Measurements from ENCODE around the gene CLEC3A.
"Not testable (repeated sequence)": the region's sequence is repeated elsewhere in the genome, so short reads cannot be mapped to it uniquely, and the experiment has no call there.

Gene CLEC3A, protein sequence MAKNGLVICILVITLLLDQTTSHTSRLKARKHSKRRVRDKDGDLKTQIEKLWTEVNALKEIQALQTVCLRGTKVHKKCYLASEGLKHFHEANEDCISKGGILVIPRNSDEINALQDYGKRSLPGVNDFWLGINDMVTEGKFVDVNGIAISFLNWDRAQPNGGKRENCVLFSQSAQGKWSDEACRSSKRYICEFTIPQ

DNA sequence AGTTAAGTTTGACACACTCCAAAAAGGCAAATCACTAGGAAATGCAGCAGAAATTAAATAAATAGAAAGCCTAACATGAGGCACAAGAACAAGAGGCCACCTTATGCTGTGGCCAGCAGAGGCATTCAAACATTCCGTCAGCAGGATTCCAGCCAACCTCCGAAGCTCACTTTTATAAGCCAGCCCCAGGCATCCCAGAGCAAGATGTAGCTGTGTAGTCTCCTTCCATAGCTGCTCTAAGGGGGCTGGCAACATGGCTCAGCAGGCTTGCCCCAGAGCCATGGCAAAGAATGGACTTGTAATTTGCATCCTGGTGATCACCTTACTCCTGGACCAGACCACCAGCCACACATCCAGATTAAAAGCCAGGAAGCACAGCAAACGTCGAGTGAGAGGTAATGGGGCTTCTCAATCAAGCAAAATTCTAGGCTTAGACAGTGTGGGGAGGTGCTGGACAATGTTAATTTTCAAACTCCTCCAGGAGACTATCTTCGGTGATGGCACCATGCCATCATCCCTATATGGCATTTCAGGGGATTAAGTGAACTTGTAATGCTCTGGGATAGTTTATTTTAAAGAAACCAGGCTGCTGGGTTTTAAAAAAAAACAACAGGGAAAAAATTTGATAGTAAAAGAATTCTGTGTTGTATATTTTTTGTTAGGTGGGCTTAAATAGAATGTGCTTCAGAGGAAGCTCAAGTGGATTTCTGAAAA, at the start of gene CLEC3A:
Gene CLEC3A, plus strand, starts transcription at position 202 of the 714 bp plus-strand sequence. Its CDS starts 79 bp downstream, at position 281.
- no peak for DNase-seq

DNA sequence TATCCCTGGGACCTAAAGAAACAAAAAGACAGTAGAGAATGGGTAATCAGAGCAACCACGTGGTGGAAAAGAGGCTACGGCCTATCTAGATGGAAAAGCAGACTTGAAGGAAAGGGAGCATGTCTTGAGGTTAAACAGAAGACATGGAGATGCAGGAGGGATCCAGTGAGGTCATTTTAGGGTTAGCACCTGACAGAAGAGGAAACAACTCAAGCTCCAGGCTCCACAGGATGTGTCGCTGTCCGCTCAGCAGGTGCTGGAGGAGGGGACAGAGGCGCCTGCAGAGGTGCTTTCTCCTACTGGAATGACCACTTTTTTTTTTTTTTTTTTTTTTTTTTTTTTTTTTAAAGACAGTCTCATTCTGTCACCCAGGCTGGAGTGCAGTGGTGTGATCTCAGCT, 47.5 kb upstream of the CLEC3A start:
- no peak for DNase-seq

DNA sequence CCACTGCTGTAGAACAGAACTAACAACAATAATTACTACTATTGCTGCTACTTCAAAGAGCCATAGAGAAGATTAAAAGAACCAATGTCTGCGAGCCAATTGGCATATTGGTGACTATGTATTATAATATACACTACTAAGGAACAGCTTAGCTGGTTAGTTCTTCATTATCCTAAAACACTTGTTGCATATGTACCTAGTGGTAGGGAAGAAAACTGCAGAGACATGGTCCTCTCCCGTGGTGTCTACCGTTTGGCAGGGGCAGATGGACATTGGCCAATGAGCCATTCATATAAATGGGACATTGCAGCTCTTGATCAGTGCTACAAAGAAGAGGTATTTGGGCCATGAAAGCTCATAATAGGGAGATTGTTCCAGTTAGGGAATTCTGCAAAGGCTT, 46.4 kb upstream of the CLEC3A start:
- no peak for DNase-seq

DNA sequence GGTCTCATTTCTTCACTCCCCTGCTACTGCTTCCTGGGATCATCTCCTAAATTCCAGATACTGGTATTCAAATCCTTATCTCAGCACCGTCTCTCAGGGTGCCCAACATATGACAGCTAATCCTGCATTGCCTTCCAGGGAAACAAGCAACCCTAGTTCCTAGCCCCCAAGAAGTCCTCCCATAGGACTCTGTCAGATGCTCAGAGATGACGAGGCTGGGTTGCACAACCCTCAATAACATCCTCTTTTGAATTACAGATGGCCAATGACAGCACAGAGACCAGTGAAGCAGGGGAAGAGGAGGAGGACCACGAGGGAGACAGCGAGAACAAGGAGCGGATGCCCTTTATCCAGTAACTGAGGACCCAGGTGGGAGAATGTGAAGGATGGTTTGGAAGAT, 45.0 kb upstream of the CLEC3A start:
- DNase-seq = no peak

DNA sequence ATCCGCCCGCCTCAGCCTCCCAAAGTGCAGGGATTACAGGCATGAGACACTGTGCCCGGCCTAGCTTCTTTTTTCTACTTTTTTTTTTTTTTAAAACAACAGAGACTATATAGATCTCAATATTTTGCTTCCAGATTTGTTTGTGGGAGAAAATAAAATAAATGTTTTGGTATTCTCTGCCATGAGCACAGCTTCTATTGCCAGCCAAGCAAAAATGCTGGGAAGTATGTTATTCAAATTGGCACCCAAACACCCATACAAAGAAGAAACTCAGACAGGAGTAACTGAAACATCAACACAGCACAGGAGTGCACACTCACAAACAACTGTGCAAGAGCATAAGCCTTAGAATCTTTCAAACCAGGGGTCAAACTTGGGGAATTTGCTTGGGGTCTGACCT, 37.2 kb upstream of the CLEC3A start:
- DNase-seq = no peak

DNA sequence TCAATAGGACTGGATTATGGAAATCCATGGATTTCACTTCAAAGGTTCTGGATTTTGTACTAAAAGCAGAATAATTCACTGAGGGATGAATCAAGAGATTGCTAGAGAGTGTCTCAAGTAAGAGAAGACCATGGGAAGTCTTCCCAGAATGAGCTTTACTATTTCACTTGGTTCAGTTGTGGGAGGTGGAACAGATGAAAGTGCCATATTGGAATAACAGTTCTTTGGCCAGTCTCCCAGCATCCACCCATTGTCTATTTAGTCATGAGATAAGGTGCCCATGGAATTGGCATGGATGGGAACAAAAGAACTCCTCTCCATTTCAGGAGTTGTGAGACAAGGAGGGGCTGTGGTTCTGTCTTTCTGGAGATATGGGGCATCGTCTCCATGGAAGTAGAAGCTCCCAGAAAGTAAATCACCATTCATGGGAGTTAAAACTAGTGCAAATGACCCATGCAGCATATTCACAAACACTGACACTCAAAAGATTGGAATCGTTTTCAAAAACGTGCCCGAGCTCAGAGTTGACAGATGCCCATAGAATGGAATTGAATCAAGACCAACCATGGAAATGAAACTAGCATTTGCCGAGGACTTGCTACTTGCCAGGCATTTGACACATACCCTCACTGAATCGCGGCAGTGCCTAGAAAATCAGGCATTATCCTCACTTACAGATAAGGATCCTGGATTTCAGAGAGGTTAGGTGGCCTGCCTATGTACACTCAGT, 36.2 kb upstream of the CLEC3A start:
- no peak for DNase-seq

DNA sequence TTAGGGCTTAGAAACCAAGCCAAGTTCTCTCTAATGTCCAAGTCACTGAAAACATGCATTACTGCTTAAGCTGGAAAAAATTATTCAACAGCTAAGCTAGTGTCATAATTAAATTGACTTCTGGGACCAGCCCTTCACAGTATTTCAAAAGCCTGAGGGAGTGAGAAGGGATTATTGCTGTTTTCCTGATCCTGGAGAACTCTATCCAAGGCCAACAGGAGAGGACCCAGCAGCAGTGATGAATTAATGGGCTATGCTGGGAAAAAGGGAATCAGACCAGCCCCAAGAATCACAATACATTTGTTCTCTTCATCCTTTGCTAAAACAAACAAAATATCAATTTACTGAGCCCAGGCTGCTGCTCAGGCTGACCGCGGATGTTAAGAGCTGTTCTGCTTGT, 34.5 kb upstream of the CLEC3A start:
- no peak for DNase-seq

DNA sequence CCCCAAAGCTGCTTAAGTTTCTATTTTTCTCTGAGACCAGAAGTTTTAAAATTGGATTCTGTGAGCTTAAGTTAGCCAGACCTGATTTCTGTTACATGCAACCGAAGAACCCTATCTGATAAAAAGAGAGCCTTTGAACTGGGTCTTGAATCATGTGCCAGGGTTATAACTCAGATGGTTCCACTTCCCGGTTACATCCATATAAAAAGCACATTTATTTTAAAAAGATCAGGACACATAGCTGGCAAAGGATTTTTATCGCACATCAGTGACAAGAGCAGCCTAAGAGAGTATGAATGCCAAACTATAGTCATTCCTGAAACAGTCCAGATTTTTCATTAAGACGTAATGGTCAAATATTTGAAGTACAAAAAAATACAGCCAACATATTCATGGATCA, 32.5 kb upstream of the CLEC3A start:
- DNase-seq = no peak

DNA sequence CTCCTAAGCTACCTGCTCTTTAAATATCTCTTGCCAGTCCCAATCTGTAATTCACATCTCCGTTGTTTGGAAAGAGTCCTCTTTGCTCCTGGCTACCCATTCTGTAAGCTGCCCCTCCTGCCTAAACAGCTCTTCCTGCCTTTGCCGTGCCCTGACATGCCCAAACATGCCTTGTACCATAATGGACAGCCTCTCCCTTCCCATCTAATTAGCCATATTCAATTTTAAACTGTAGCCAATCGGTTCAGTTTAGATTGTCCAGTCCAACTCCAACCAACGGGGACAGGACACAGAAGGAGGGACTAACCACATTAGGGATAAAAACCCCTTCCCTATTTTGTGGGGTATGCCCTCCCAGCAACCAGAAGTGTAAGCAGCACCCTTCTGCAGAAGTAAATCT, 30.6 kb upstream of the CLEC3A start:
- no peak for DNase-seq

DNA sequence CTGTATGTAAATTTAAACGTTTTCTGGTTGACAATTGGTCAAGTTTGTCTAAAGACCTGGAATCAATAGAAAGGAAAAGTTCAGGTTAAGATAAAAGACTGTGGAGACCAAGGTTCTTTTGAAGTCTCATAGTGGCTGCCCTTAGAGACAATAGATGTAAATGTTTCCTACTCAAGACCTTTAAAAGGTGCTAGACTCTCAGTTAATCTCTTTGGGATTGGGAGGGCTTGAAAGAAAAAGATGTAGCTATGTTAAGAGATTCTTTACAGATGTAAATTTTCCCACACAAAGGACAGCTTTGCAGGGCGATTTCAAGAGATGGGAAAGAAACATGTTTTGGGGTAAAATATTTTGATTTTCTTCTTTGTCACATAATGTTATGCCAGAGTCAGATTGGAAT, 30.0 kb upstream of the CLEC3A start:
- not testable (repeated sequence) for DNase-seq

DNA sequence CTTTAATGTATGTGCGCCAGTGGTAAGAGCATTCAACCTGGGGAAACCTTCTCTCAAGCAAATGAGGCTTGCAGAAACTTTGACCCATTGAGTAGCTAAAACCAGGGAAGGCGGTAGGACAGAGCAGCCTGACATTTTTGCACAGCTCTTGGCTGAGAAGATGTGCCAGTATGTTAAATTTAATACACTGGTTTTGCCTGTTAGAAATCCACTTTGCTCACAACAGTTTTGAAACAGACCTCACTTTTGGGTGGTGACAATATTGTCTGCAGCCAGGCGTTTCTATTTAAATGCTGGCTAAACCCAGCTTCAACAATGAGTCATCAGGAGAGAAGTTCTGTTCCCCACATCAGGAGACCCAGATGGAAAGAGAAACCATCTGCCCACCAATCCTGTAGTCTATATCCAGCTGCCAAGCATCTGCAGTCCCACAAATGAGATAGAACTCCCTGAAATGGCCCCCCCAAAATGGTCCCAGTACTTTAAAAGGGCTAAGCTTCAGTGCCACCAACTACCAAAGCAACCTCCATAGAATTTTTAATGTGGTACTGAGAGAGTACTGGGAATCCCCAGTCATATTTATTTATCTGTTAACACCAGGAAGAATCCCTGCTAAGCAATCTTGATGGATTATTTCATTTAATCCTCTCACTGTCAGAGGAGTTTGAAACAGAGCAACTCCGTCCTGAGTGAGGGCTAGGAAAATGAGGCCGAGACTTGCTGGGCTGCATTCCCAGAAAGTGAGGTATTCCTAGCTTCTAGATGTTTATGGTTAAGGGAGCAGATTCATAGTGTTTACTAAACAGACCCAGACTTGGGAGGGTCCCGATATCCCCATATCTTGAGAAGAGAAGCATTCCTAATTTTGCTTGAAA, 29.0 kb upstream of the CLEC3A start:
- no peak for DNase-seq

DNA sequence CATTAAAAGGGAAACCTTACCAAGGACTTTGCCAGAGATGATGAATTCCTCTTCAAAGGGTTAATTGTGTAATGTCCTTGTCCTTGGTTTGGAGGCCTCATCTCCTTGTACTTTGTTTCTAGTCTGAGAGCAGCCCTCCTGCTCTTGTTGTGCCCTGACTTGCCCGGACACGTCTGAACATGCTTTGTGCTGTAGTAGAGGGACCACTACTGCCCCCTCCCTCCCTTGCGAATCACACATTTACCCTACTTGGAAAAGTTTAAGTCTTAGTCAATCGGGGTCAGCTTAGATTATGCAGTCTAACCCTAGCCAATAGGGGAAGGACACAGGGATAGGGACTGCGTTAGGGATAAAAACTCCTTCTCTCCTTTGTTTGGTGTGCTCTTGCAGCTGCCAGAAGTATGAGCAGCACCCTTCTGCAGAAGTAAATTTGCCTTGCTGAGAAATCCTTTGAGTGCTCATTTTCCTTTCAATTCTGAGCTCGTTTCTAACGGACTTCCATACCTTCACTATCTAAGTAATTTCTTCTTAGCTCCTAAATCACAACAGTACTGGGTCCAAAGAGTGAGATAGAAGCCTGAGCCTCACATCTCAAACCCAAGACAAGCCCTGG, 26.4 kb upstream of the CLEC3A start:
- DNase-seq = no peak

DNA sequence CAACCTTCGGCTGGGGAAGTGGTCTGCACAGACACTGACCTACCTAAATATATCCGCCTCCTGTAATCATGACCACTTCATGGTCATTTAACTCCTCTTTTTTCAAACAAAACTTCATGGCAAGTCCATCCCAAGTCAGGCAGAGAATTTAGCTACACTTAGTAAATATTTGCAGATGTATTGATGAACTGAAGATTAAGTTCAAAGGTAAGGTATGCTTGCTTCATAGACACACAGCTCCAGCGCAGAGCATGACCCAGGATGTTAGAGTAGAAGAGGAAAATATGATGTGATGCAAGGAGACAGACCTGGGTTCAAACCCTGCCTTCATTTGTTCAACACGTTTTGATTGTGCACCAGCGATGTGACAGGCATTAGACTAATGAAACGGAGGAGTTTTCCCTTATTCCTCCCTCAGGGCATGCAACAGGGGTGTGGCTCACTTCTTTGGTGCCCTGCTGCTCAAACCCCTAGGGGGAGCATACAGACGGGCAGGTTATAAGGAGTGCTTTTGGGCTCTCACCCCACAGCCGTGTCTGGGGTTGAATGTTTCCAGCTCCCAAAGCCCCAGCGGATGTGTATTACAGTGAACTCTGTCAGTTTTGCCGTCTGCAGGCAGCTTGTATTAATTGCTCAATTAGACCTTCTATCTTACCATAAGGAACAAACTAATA, 23.9 kb upstream of the CLEC3A start:
- DNase-seq = no peak

DNA sequence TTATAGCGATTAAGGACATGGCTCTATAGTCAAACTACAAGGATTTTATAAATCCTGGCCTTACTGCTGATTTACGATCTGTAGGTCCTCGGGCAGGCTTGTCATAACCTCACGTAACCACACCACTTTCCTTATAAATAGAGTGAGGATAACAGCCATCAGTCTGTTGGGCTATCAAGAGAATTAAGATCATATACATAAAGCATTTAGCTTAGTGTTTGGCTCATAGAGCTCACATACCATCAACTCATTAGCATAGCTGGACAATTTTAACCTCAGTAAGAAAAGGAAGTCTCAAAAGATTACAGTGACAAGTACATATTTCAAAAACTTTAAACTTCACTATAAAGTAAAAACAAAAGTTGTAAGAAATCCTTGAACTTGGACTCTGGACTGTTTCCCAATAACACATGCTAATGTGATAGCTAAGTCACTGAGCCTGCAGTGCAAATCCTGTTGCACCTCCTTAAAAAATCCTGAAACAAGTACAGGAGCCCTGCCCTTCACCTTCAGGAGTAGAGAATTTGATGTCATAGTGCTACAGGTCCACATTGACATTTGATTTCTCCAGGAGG, 20.8 kb upstream of the CLEC3A start:
- DNase-seq = no peak

DNA sequence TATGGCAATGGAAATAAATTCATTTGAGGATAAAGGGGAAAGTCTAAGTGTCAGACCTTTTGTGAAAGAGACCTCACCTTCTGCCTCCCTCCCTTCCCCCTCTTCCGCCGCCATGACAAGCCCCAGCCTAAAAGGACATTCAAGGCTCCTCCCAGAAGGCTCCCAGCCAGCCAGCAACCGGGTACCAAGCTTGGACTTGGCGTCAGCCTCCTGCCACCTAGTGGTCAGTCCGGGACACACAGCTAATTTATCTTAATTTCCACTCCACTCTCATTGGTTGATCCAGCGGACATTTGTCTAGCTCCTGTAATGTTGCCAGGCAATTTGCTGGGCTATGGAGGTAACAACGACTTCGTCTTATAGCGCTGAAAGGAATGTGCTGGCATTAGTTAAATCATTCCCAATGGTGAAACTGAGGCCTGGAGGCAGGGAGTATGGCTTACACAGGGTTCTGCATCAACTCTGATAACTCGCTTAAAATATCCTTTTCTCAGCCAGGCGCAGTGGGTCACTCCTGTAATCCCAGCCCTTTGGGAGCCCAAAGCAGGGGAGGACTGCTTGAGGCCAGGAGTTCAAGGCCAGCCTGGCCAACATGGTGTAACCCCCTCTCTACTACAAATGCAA, 19.3 kb upstream of the CLEC3A start:
- peak; percentile 55 for DNase-seq

DNA sequence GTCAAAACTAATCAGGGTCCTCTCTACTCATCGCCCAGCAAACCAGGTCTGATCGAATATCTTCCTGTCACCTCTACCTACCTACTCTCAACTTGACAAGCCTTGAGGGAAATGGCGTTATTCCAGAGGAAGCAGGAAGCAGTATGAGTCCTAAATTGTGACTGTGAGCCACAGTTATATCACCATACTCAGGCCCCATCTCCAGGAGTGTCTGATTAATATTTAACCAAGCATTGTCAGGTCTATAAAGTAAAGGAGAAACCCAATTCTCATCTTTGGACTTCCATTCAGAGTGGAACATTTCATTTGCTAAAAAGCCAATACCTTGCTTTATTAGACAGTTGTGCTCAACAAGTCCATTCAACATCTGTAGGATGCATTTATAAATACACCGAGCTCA, 17.8 kb upstream of the CLEC3A start:
- no peak for DNase-seq

DNA sequence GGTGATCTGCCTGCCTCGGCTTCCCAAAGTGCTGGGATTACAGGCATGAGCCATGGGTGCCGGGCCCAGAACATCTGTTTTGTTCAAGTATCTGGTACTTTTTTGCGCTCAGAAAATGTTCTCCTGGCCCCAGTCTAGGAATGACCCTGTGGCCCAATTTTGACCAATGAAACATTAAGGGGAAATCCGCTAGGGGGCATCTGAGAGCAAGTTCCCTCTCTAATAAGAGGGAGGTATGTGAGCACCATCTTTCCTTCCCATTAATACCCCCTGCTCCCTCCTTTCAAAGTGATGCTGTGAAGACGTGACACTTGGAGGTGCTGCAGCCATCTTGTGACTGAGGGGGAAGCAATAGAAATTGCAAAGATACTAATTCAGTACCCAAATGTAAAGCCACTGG, 16.5 kb upstream of the CLEC3A start:
- no peak for DNase-seq

DNA sequence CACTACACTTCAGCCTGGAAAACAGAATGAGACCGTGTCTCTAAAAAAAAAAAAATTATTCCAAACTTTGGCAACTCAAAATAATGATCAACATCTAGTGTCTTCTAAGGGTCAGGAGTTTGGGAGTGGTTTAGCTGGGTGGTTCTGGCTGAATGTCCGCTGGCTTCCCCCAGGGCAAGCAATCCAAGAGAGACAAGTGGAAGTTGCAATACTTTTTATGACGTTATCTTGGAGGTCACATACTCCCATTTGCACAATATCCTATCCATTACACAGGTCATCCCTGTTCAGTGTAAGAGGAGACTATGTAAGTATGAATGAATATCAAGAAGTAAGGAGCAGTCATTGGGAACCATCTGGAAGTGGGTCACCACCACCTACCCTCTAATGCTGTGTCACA, 15.2 kb upstream of the CLEC3A start:
- no peak for DNase-seq

DNA sequence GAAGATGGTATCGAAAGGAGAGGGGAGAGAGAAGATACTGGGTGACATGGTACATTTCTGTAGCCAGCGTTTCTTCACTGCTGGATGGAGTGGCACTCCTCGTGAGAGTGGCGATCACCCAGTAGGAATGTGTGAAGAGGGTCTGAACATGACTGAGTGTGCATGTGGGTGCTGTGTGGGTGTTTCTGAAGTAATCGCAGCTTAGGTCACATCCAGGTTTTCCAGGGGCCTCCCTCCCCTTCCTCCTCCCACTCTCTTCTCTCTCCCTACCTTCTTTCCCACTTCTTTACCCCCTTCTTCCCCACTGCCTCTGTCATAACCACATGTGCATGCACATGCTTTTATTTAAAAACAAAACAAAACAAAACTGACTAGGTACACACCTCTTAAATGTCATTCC, 1.8 kb downstream of the CLEC3A start:
- DNase-seq = no peak

DNA sequence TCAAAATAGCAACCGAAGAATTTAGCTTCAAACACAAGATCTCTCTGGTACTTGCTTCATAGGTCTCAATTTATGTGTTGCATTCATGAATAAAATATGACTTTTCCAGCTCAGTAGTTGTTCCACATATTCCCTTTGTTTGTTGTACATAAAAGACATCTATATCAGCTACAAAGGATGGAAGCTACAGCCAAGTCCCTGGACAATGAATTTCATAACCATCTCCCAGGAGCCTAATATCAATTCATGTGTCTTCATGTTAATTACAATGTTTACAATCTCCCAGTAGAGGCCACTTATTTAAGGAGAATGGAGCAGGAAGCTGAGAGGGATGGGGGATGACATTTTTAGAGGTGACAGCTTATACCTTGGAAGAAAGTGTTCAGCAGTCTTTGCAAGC, 3.3 kb downstream of the CLEC3A start:
- DNase-seq = no peak

DNA sequence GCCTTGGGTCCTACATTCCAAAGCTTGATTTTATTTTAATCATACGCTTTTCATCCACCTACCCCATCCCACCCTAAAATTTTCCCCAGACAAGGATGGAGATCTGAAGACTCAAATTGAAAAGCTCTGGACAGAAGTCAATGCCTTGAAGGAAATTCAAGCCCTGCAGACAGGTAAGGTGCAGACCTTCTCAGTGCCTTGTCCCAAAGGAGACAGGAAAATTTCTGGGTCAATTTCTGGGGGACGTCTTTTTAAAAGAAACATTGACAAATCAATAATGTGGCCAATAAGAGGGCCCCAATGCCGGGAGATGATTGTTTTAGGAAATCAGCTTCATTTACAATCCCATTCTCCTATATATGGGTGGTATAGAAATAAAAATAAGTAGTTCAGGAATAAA, 5.7 kb downstream of the CLEC3A start:
- no peak for DNase-seq
